ENCODE data around the gene CCDC92B.

DNA sequence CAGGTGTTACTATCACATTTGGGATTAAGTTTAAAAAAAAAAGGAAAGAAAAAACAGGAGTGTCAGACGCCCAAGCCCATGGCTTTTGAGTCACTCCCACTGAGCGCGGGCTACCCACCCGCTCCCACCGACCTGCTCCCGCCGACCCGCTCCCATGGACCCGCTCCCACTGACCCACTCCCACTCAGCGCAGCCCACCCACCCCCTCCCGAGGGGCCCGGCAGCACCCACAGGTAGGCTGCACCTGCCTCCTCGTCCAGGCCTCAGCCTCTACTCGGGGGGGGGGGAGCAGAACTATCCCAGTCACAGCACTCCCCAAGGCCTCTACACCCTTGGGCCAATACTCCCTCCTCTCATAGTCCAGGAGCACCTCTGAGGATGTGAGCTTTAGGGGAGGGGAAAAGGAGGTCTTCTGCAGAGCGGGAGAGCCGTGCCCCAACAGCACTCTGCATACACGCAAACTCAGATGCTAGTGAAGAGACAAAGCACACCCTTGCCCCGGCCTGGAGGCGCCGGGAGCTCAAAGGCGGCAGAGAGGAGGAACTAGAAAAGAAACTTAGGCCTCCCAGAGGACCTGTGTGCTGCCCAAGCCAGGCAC, 40.8 kb downstream of the CCDC92B start:
- TF ChIP-seq CTCF (IDR thresholded peaks at IDR 0.05) (no peak), POLR2A (IDR thresholded peaks at IDR 0.05) (no peak)

Measured in lower leg skin (tissue), 3 donors.